ENCODE measurements around the gene THBS2.

The THBS2 gene

DNA sequence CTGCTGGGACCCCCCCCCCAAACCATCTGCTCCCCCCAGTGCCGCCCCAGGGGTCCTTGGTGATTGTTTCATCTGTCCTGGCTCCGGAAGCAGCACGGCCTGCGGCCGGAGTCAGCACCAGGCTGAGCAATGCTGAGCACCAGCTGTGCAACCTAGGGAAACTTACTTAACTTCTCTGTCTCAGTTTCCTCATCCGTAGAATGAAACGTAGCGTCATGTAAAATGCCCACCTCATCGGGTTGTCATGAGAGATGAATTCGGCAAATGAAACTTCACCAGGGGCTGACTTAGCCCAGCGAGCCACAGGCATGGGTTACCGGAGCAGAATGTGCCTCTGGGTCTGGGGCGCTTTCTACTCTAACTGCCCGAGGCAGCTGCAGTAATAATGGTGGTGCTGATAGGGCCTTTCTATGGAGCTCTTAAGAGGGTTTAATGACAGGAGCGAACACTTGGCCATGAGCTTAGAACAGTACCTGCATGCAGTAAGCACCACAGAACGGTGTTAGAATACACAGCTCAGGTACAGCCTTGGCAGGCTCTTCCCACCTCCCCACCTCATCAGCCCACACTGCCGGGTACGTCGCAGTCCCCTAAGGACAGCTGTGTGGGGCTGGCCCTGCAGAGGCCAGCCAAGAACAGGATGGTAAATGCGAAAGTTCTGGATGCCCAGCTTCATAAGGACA lies 1.7 kb downstream of the THBS2 start:
- no peaks in the 10 kb centered on the region for H3K79me2 ChIP-seq (ENCODE audit: control insufficient read depth, insufficient read depth, low read length)
- no peaks in the 10 kb centered on the region for H3K79me1 ChIP-seq (ENCODE audit: low read length)
- no peak overlapping the region for H2BK15ac ChIP-seq (replicated peaks; ENCODE audit: low read depth)
- no peak overlapping the region for H3K56ac ChIP-seq (ENCODE audit: low read length)
- H3K4ac ChIP-seq (ENCODE audit: low read depth, low read length) = no peak overlapping the region
- no peak overlapping the region for H3K23ac ChIP-seq (ENCODE audit: low read length)
- no peak overlapping the region for H3K18ac ChIP-seq (ENCODE audit: low read length)
- H2BK120ac ChIP-seq (ENCODE audit: low read depth, low read length) = no peak overlapping the region
- H4K5ac ChIP-seq (ENCODE audit: low read length) = no peak overlapping the region
- H4K8ac ChIP-seq (ENCODE audit: low read depth, low read length) = no peak overlapping the region
- H3K27me3 ChIP-seq (ENCODE audit: insufficient read depth, low read length, poor library complexity) = peaks cover 2% of the 10 kb centered on the region
- H3K4me3 ChIP-seq (ENCODE audit: low read length) = no peak overlapping the region
- no peak overlapping the region for H3K27ac ChIP-seq (ENCODE audit: low read depth, low read length)
- no peak overlapping the region for H3K9ac ChIP-seq (ENCODE audit: low read length)
- peaks cover 3% of the 10 kb centered on the region for H3K36me3 ChIP-seq (ENCODE audit: control insufficient read depth, insufficient read depth, low read length)
- H2BK5ac ChIP-seq (ENCODE audit: low read length) = no peak overlapping the region
- no CpG with 5 or more reads among the region's 20 CpGs for WGBS (ENCODE audit: extremely low coverage, insufficient coverage, low lambda C conversion rate)
- H2AK5ac ChIP-seq (ENCODE audit: low read length) = no peak overlapping the region
- DNase-seq = peak; percentile 27
- H3K4me1 ChIP-seq (ENCODE audit: control insufficient read depth, low read depth, low read length) = peaks cover 8% of the 10 kb centered on the region
- H3K4me2 ChIP-seq (ENCODE audit: low read length) = no peak overlapping the region

DNA sequence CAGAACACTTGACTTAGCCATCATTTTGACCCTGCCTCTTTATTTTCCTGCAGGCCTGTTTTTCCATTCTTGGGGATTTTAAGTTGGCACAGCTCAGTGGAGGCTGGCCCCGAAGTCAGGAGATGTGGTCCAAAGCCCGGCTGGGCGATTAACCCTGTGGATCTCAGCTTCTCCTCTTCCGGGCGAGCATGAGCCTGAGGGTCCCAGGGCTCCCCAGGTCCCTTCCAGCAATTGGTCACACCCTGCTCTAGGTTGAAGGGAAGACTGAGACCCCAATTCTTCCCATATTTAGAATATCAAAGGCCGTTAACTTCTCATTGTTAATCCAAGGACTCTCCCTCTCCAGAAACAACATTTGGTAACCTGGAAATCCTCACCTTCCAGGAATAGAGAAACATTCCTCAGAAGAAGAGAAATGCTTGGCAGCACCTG lies 2.3 kb downstream of the THBS2 start:
- H3K27me3 ChIP-seq (ENCODE audit: insufficient read depth, low read length, poor library complexity) = peaks cover 2% of the 10 kb centered on the region
- no peak overlapping the region for H3K56ac ChIP-seq (ENCODE audit: low read length)
- peaks cover 3% of the 10 kb centered on the region for H3K36me3 ChIP-seq (ENCODE audit: control insufficient read depth, insufficient read depth, low read length)
- no peaks in the 10 kb centered on the region for H3K79me2 ChIP-seq (ENCODE audit: control insufficient read depth, insufficient read depth, low read length)
- H3K4me1 ChIP-seq (ENCODE audit: control insufficient read depth, low read depth, low read length) = peaks cover 8% of the 10 kb centered on the region
- no peak overlapping the region for H2AK5ac ChIP-seq (ENCODE audit: low read length)
- no CpG with 5 or more reads among the region's 6 CpGs for WGBS (ENCODE audit: extremely low coverage, insufficient coverage, low lambda C conversion rate)
- H3K27ac ChIP-seq (ENCODE audit: low read depth, low read length) = no peak overlapping the region
- H4K8ac ChIP-seq (ENCODE audit: low read depth, low read length) = no peak overlapping the region
- H2BK120ac ChIP-seq (ENCODE audit: low read depth, low read length) = no peak overlapping the region
- no peak overlapping the region for H3K23ac ChIP-seq (ENCODE audit: low read length)
- no peak overlapping the region for H2BK5ac ChIP-seq (ENCODE audit: low read length)
- H3K4me3 ChIP-seq (ENCODE audit: low read length) = no peak overlapping the region
- H3K4me2 ChIP-seq (ENCODE audit: low read length) = no peak overlapping the region
- DNase-seq = no peak
- H3K4ac ChIP-seq (ENCODE audit: low read depth, low read length) = no peak overlapping the region
- no peak overlapping the region for H2BK15ac ChIP-seq (replicated peaks; ENCODE audit: low read depth)
- no peak overlapping the region for H3K9ac ChIP-seq (ENCODE audit: low read length)
- H3K79me1 ChIP-seq (ENCODE audit: low read length) = no peaks in the 10 kb centered on the region
- H3K18ac ChIP-seq (ENCODE audit: low read length) = no peak overlapping the region
- no peak overlapping the region for H4K5ac ChIP-seq (ENCODE audit: low read length)

DNA sequence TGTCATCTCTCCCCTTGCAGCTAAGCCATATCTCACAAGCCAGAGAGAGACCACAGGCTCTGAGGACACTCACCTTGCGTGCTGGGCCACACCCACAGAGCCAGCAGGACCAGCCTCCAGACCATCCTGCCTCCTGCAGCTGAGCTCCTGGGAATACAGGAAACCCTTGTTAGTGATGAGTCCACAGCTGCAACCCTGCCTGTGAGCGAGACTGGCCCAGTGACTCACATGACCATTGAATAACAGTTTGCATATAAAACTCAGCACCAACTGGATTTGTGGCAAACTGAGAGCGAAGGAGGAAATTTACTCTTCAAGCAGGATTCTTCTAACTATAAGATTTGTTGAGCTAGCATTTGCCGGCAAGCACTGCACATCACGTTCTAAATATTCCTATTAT lies 3.0 kb downstream of the THBS2 start:
- Histone ChIP-seq H2AK5ac (ENCODE audit: low read length) (no peak overlapping the region), H3K79me1 (ENCODE audit: low read length) (no peaks in the 10 kb centered on the region), H3K27me3 (ENCODE audit: insufficient read depth, low read length, poor library complexity) (peaks cover 2% of the 10 kb centered on the region), H4K8ac (ENCODE audit: low read depth, low read length) (no peak overlapping the region), H2BK120ac (ENCODE audit: low read depth, low read length) (no peak overlapping the region), H3K4me2 (ENCODE audit: low read length) (no peak overlapping the region), H3K18ac (ENCODE audit: low read length) (no peak overlapping the region), H2BK5ac (ENCODE audit: low read length) (no peak overlapping the region), H3K4me3 (ENCODE audit: low read length) (no peak overlapping the region), H3K9ac (ENCODE audit: low read length) (no peak overlapping the region), H3K36me3 (ENCODE audit: control insufficient read depth, insufficient read depth, low read length) (peaks cover 3% of the 10 kb centered on the region), H3K4ac (ENCODE audit: low read depth, low read length) (no peak overlapping the region), H3K79me2 (ENCODE audit: control insufficient read depth, insufficient read depth, low read length) (no peaks in the 10 kb centered on the region), H4K5ac (ENCODE audit: low read length) (no peak overlapping the region), H3K23ac (ENCODE audit: low read length) (no peak overlapping the region), H3K56ac (ENCODE audit: low read length) (no peak overlapping the region), H3K4me1 (ENCODE audit: control insufficient read depth, low read depth, low read length) (peaks cover 8% of the 10 kb centered on the region), H3K27ac (ENCODE audit: low read depth, low read length) (no peak overlapping the region), H2BK15ac (replicated peaks; ENCODE audit: low read depth) (no peak overlapping the region)
- no CpG with 5 or more reads among the region's 5 CpGs for WGBS (ENCODE audit: extremely low coverage, insufficient coverage, low lambda C conversion rate)
- DNase-seq = peak; percentile 66

DNA sequence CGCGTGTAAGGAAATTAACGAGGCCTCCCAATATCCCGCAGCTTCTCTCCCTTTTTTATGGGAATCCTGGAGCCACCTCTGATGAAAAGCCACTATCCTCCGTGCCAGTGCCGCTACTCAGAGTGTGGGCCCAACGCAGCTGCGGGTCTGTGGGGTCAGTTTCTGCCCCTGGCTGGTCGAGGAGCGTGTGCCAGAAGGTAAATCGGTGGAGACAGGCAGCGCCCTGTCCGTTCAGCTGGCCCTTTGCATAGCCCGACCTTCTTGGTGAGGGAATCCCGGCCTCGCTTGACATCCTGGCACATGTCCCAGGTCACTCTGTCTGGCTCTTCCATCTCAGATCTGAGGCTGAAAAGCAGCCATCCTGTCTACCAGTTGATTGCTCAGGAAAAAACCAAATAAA lies 4.6 kb downstream of the THBS2 start:
- H2AK5ac ChIP-seq (ENCODE audit: low read length) = no peak overlapping the region
- H3K4ac ChIP-seq (ENCODE audit: low read depth, low read length) = no peak overlapping the region
- H3K4me3 ChIP-seq (ENCODE audit: low read length) = no peak overlapping the region
- no peak overlapping the region for H2BK120ac ChIP-seq (ENCODE audit: low read depth, low read length)
- peaks cover 3% of the 10 kb centered on the region for H3K36me3 ChIP-seq (ENCODE audit: control insufficient read depth, insufficient read depth, low read length)
- H2BK15ac ChIP-seq (replicated peaks; ENCODE audit: low read depth) = no peak overlapping the region
- H3K4me2 ChIP-seq (ENCODE audit: low read length) = no peak overlapping the region
- H2BK5ac ChIP-seq (ENCODE audit: low read length) = no peak overlapping the region
- H3K56ac ChIP-seq (ENCODE audit: low read length) = no peak overlapping the region
- no peak for DNase-seq
- H3K4me1 ChIP-seq (ENCODE audit: control insufficient read depth, low read depth, low read length) = peaks cover 6% of the 10 kb centered on the region
- H3K27me3 ChIP-seq (ENCODE audit: insufficient read depth, low read length, poor library complexity) = peaks cover 2% of the 10 kb centered on the region
- H3K23ac ChIP-seq (ENCODE audit: low read length) = no peak overlapping the region
- WGBS (ENCODE audit: extremely low coverage, insufficient coverage, low lambda C conversion rate) = no CpG with 5 or more reads among the region's 16 CpGs
- no peak overlapping the region for H4K5ac ChIP-seq (ENCODE audit: low read length)
- H4K8ac ChIP-seq (ENCODE audit: low read depth, low read length) = no peak overlapping the region
- no peaks in the 10 kb centered on the region for H3K79me2 ChIP-seq (ENCODE audit: control insufficient read depth, insufficient read depth, low read length)
- H3K79me1 ChIP-seq (ENCODE audit: low read length) = no peaks in the 10 kb centered on the region
- H3K27ac ChIP-seq (ENCODE audit: low read depth, low read length) = no peak overlapping the region
- H3K9ac ChIP-seq (ENCODE audit: low read length) = no peak overlapping the region
- H3K18ac ChIP-seq (ENCODE audit: low read length) = no peak overlapping the region

DNA sequence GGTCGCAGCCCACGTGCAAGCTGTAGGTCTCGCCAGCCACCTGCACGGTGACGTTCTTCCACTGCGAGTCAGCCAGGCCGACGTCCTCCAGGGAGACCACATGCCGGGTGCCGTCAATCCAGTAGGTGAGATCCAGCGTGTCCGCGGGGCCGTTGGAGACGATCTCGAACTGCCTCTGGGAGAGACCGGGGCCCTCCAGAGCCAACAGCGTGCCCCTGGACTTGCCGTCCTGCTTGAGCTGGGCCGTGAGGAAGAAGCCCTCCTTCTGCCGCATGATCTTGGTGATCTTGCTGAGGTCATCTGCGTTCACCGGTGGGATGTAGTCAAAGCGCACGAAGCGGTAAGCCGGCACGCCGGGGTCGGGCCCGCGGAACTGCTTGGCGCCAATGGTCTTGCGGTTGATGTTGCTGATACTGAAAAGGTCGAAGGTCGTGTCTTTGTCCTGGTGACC lies 5.1 kb downstream of the THBS2 start:
- Histone ChIP-seq H3K4ac (ENCODE audit: low read depth, low read length) (no peak overlapping the region), H3K9ac (ENCODE audit: low read length) (no peak overlapping the region), H2BK5ac (ENCODE audit: low read length) (no peak overlapping the region), H4K8ac (ENCODE audit: low read depth, low read length) (no peak overlapping the region), H3K27me3 (ENCODE audit: insufficient read depth, low read length, poor library complexity) (peaks cover 2% of the 10 kb centered on the region), H3K4me2 (ENCODE audit: low read length) (no peak overlapping the region), H3K18ac (ENCODE audit: low read length) (no peak overlapping the region), H2BK15ac (replicated peaks; ENCODE audit: low read depth) (no peak overlapping the region), H3K79me2 (ENCODE audit: control insufficient read depth, insufficient read depth, low read length) (no peaks in the 10 kb centered on the region), H3K56ac (ENCODE audit: low read length) (no peak overlapping the region), H3K4me3 (ENCODE audit: low read length) (no peak overlapping the region), H3K27ac (ENCODE audit: low read depth, low read length) (no peak overlapping the region), H4K5ac (ENCODE audit: low read length) (no peak overlapping the region), H2AK5ac (ENCODE audit: low read length) (no peak overlapping the region), H3K4me1 (ENCODE audit: control insufficient read depth, low read depth, low read length) (peaks cover 6% of the 10 kb centered on the region), H3K23ac (ENCODE audit: low read length) (no peak overlapping the region), H3K79me1 (ENCODE audit: low read length) (no peaks in the 10 kb centered on the region), H3K36me3 (ENCODE audit: control insufficient read depth, insufficient read depth, low read length) (peaks cover 3% of the 10 kb centered on the region), H2BK120ac (ENCODE audit: low read depth, low read length) (no peak overlapping the region)
- no CpG with 5 or more reads among the region's 36 CpGs for WGBS (ENCODE audit: extremely low coverage, insufficient coverage, low lambda C conversion rate)
- no peak for DNase-seq

DNA sequence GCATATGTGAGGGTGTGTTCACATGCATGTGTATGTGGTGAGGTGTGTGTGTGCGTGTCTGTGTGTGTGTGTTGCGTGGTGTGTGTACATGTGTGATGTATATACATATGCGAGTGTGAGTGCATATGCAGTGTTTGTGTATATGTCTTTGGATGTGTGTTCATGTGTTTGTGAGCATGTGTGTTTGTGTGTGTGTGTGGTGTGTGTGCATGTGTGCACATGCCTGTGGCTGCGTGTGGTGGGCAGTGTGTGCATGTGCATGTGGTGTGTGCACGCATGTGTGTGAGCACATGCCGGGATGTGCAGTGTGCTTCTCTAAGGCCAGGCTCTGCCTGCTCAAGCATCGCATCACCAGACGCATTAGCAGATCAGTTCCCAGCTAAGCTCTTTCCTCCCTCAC lies 5.7 kb downstream of the THBS2 start:
- no peak for DNase-seq
- Histone ChIP-seq H2BK15ac (replicated peaks; ENCODE audit: low read depth) (no peak overlapping the region), H3K79me1 (ENCODE audit: low read length) (no peaks in the 10 kb centered on the region), H3K4me3 (ENCODE audit: low read length) (no peak overlapping the region), H3K4me1 (ENCODE audit: control insufficient read depth, low read depth, low read length) (peaks cover 6% of the 10 kb centered on the region), H3K23ac (ENCODE audit: low read length) (no peak overlapping the region), H3K27ac (ENCODE audit: low read depth, low read length) (no peak overlapping the region), H3K4ac (ENCODE audit: low read depth, low read length) (no peak overlapping the region), H2BK5ac (ENCODE audit: low read length) (no peak overlapping the region), H3K9ac (ENCODE audit: low read length) (no peak overlapping the region), H4K5ac (ENCODE audit: low read length) (no peak overlapping the region), H4K8ac (ENCODE audit: low read depth, low read length) (no peak overlapping the region), H2BK120ac (ENCODE audit: low read depth, low read length) (no peak overlapping the region), H3K18ac (ENCODE audit: low read length) (no peak overlapping the region), H2AK5ac (ENCODE audit: low read length) (no peak overlapping the region), H3K4me2 (ENCODE audit: low read length) (no peak overlapping the region), H3K36me3 (ENCODE audit: control insufficient read depth, insufficient read depth, low read length) (peaks cover 3% of the 10 kb centered on the region), H3K56ac (ENCODE audit: low read length) (no peak overlapping the region), H3K79me2 (ENCODE audit: control insufficient read depth, insufficient read depth, low read length) (no peaks in the 10 kb centered on the region), H3K27me3 (ENCODE audit: insufficient read depth, low read length, poor library complexity) (no peaks in the 10 kb centered on the region)
- WGBS (ENCODE audit: extremely low coverage, insufficient coverage, low lambda C conversion rate) = no CpG with 5 or more reads among the region's 8 CpGs

Measured in mesendoderm (in vitro differentiated cells).